Esophagus squamous epithelium (tissue), 4 donors: Measurements from ENCODE around the gene CTXND1.

ENCODE experiments used
- CTCF ChIP-seq, 6 experiments: fragments of 450-650 bp in 4 of 6; fragments of 200-600 bp in 2 of 6; sonication (generic) in 2 of 6; IDR thresholded peaks; one replicate each; pipeline ENCODE4 v1.5.1; 2016 to 2019; ENCODE audit warnings: antibody characterized with exemption in 6 of 6, mild to moderate bottlenecking in 4 of 6, moderate library complexity in 4 of 6
- POLR2A ChIP-seq, 4 donors: fragments of 450-650 bp; IDR thresholded peaks; one replicate each; pipeline ENCODE4 v1.6.1; 2017; ENCODE audit warnings: antibody characterized with exemption in 4 of 4, mild to moderate bottlenecking in 4 of 4, moderate library complexity in 3 of 4

- TF ChIP-seq CTCF (IDR thresholded peaks at IDR 0.05) (no peak), POLR2A (IDR thresholded peaks at IDR 0.05) (no peak)
Measured at GRCh38 chr15:80170596-80170995, 81.4 kb downstream of the CTXND1 start.
